ENCODE data around the gene ADRA1B.

The ADRA1B gene

GRCh38 chr5:159903131-159903530 is 13.2 kb upstream of the ADRA1B start:
- TF ChIP-seq CTCF (IDR thresholded peaks at IDR 0.05): no peak

- no peak for TF ChIP-seq CTCF (IDR thresholded peaks at IDR 0.05)
These were observed 11.4 kb upstream of the ADRA1B start for GRCh38 chr5:159904874-159905273.

DNA sequence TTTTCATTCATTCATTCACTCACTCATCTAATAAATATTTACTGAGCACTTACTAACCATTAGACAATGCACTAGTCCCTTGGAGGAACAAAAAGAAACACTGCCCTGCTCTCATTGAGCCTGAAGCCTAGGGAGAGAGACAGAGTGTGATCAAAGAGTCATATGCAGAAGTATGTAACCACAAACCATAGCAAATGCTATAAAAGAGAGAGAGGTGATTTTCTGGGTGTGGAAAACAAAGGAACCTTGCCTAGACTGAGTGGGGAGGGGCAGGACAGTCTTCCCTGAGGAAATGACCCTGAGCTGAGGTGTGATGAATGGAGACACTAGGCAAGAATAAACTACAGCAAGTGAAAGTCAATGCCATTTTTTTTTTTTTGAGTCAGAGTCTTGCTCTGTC is 10.8 kb upstream of the ADRA1B start:
- TF ChIP-seq CTCF (IDR thresholded peaks at IDR 0.05): no peak

GRCh38 chr5:159906463-159906862 is 9.8 kb upstream of the ADRA1B start:
- TF ChIP-seq CTCF (IDR thresholded peaks at IDR 0.05): no peak

- no peak for TF ChIP-seq CTCF (IDR thresholded peaks at IDR 0.05)
These were observed 9.3 kb upstream of the ADRA1B start for GRCh38 chr5:159906943-159907342.

DNA sequence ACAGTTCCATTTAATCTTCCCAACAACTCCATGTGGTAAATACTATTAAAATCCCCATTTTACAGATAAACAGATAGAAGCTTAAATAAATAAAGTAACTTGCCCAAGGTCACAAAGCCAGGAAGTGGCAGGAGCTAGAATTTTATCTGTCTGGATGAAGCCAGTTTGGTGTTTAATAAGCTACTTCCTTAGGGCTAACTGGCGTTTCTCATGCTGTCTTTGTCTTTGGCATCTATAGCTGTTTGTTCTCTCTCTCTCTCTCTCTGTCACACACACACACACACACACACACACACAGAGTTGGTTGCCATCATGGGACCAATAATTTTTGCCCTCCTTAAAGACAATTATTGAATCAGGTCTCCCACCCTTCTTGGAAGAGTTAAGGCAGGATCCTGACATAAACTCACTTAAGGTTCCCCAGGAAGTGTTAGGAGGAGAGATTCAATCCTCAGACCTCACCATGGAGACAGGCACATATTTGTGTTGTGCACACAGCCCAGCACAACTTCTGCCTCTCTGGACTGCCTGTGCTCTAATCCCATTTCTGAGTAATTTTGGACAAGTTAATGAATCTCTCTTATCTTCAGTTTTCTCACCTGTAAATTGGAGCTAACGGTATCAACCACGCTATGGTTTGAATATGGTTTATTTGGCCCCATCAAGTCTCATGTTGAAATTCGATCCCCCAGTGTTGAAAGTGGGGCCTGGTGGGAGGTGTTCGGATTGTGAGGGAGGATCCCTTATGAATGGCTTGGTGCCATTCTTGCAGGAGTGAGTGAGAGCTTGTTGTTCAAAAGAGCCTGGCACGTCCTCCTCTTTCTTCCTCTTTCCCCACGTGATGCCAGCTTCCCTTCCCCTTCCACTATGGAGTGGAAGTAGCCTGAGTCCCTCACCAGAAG is 8.3 kb upstream of the ADRA1B start:
- TF ChIP-seq CTCF (IDR thresholded peaks at IDR 0.05): no peak

GRCh38 chr5:159908591-159908940 is 7.7 kb upstream of the ADRA1B start:
- TF ChIP-seq CTCF (IDR thresholded peaks at IDR 0.05): no peak

All from LNCAP (cell line).